HepG2 (cell line): ENCODE results near the gene P2RY12. TPM values are rescaled to one million over a fixed set of nuclear protein-coding genes. Genes with fewer than 3 reads are reported as not detected.

ENCODE experiments used
- ATAC-seq: fragments of 200-7000 bp; cut with Tn5 transposase; 3 replicates; pipeline ENCODE4 v1.9.1; 2020; ENCODE audit warnings: mild to moderate bottlenecking, moderate library complexity
- BruUV-seq: library from RNA; stranded (reverse); fragments of 400-500 nt; replicated peaks from 2 replicates; lab custom pipeline; 2021; lab: Mats Ljungman, UMichigan
- CTCF ChIA-PET: fragments of 300-600 bp; formaldehyde crosslinking; extraction: SDS; loops from one replicate; lab custom pipeline; 2021; ENCODE audit warnings: low total read pairs, inconsistent platforms, low intra/inter-chr PET ratio; lab: Yijun Ruan, JAX
- POLR2A ChIA-PET: fragments of 350-600 bp; sonication (Branson Sonifier 250); formaldehyde crosslinking; loops from one replicate; lab custom pipeline; 2020; ENCODE audit warnings: antibody characterized with exemption, inconsistent platforms; lab: Yijun Ruan, JAX
- DNase-seq: peaks from one replicate; pipeline ENCODE4 v3.0.0-alpha.2; 2015; ENCODE audit warnings: low spot score
- FAIRE-seq: peaks from 3 replicates; lab custom pipeline; 2011; peaks lifted over from hg19 to GRCh38; lab: Jason Lieb, UNC
- H2AFZ ChIP-seq: one replicate; pipeline ENCODE4 v1.6.1; 2011; ENCODE audit warnings: low read length, inconsistent platforms
- H3K27ac ChIP-seq: fragments of 300-600 bp; 3 replicates; pipeline ENCODE4 v1.8.0; 2011; ENCODE audit warnings: mixed run types, mild to moderate bottlenecking, mixed read lengths, low read length, inconsistent platforms; ENCODE audit not compliant: insufficient read depth; ENCODE audit errors: extremely low read length
- H3K27me3 ChIP-seq, 2 experiments: fragments of 200-600 bp in 1 of 2; 2 replicates in 1 of 2; 3 replicates in 1 of 2; pipeline versions ENCODE4 v1.6.0 to v1.8.0; 2011; ENCODE audit warnings: low read length in 2 of 2, mild to moderate bottlenecking in 2 of 2, moderate library complexity in 2 of 2, inconsistent platforms in 1 of 2; ENCODE audit not compliant: insufficient read depth in 2 of 2, control insufficient read depth in 1 of 2
- H3K36me3 ChIP-seq, 2 experiments: fragments of 200-600 bp in 1 of 2; replicated peaks in 1 of 2; 2 replicates in 1 of 2; 3 replicates in 1 of 2; pipeline versions ENCODE4 v1.5.1 to v1.8.0; 2011; ENCODE audit warnings: low read length in 2 of 2, inconsistent platforms in 1 of 2; ENCODE audit not compliant: insufficient read depth in 2 of 2, control insufficient read depth in 1 of 2
- H3K4me1 ChIP-seq: 2 replicates; pipeline ENCODE4 v1.5.1; 2012; ENCODE audit warnings: low read length, inconsistent platforms; ENCODE audit not compliant: insufficient read depth
- H3K4me2 ChIP-seq: 2 replicates; pipeline ENCODE4 v1.6.0; 2011; ENCODE audit warnings: low read depth, low read length, inconsistent platforms
- H3K4me3 ChIP-seq, 3 experiments: fragments of 200-600 bp in 1 of 3; sonication (generic), shearing (Covaris generic) in 1 of 3; replicated peaks in 1 of 3; 2 replicates each; pipeline ENCODE4 v1.5.1; 2011 to 2016; ENCODE audit warnings: low read length in 3 of 3, inconsistent platforms in 2 of 3, low read depth in 2 of 3, mild to moderate bottlenecking in 2 of 3, control low read depth in 1 of 3, mixed read lengths in 1 of 3; ENCODE audit not compliant: insufficient read depth in 1 of 3
- H3K79me2 ChIP-seq: one replicate; pipeline ENCODE4 v1.6.1; 2011; ENCODE audit warnings: low read length, inconsistent platforms; ENCODE audit not compliant: insufficient read depth
- H3K9ac ChIP-seq: 2 replicates; pipeline ENCODE4 v1.6.0; 2011; ENCODE audit warnings: mild to moderate bottlenecking, low read depth, low read length, inconsistent platforms; ENCODE audit not compliant: insufficient read depth
- H3K9me3 ChIP-seq: 2 replicates; pipeline ENCODE4 v1.5.1; 2012; ENCODE audit warnings: mild to moderate bottlenecking, low read length
- H4K20me1 ChIP-seq: 2 replicates; pipeline ENCODE4 v1.6.0; 2011; ENCODE audit warnings: inconsistent platforms, mild to moderate bottlenecking, low read length, moderate library complexity; ENCODE audit not compliant: insufficient read depth
- EHMT2 ChIP-seq: fragments of 200-600 bp; sonication (generic); IDR thresholded peaks from 2 replicates; pipeline ENCODE4 v1.7.0; 2017; ENCODE audit warnings: antibody characterized with exemption, low read depth, low read length, borderline replicate concordance
- LBX2 ChIP-seq: sonication (generic); formaldehyde crosslinking; IDR thresholded peaks from 2 replicates; pipeline ENCODE4 v1.5.0; 2020; ENCODE audit warnings: missing genetic modification reagents, mild to moderate bottlenecking, borderline replicate concordance
- MNT ChIP-seq: fragments of 450-650 bp; IDR thresholded peaks from 2 replicates; pipeline ENCODE4 v1.6.1; 2016
- TGIF2 ChIP-seq: IDR thresholded peaks from 2 replicates; pipeline ENCODE4 v1.6.1; 2016; ENCODE audit warnings: control low read depth, missing compliant biosample characterization
- YEATS4 ChIP-seq: sonication (generic); formaldehyde crosslinking; IDR thresholded peaks from 2 replicates; pipeline ENCODE4 v1.4.0; 2020; ENCODE audit warnings: missing genetic modification reagents, borderline replicate concordance
- ZFY ChIP-seq: sonication (generic); formaldehyde crosslinking; IDR thresholded peaks from 2 replicates; pipeline ENCODE4 v1.4.0; 2020; ENCODE audit warnings: missing genetic modification reagents
- ZNF101 ChIP-seq: sonication (generic); formaldehyde crosslinking; IDR thresholded peaks from 2 replicates; pipeline ENCODE4 v1.4.0; 2020; ENCODE audit warnings: mild to moderate bottlenecking, low read depth, missing genetic modification reagents, borderline replicate concordance
- ZNF33B ChIP-seq: sonication (generic); formaldehyde crosslinking; IDR thresholded peaks from 2 replicates; pipeline ENCODE4 v1.5.1; 2020; ENCODE audit warnings: mild to moderate bottlenecking, missing genetic modification reagents
- ZNF407 ChIP-seq: sonication (generic); formaldehyde crosslinking; IDR thresholded peaks from one replicate; pipeline ENCODE4 v1.5.1; 2020; ENCODE audit warnings: mild to moderate bottlenecking, missing genetic modification reagents; ENCODE audit errors: not compliant biosample characterization
- ZNF576 ChIP-seq: sonication (generic); formaldehyde crosslinking; IDR thresholded peaks from 2 replicates; pipeline ENCODE4 v1.4.0; 2020; ENCODE audit warnings: mild to moderate bottlenecking, missing genetic modification reagents
- ZSCAN20 ChIP-seq: sonication (generic); formaldehyde crosslinking; IDR thresholded peaks from 2 replicates; pipeline ENCODE4 v1.4.0; 2020; ENCODE audit warnings: missing genetic modification reagents, mild to moderate bottlenecking, borderline replicate concordance
- ZSCAN22 ChIP-seq: sonication (generic); formaldehyde crosslinking; IDR thresholded peaks from 2 replicates; pipeline ENCODE4 v1.4.0; 2020; ENCODE audit warnings: mild to moderate bottlenecking, missing genetic modification reagents
- WGBS: methylation state at CpG from one replicate; pipeline ENCODE4 v1.1.6; 2017; ENCODE audit warnings: low lambda C conversion rate; 5-methylcytosine and 5-hydroxymethylcytosine counted together
- in situ Hi-C: cut with HindIII; loops from 2 replicates; pipeline ENCODE4 v1.10.0; 2017; ENCODE audit warnings: low pct_unique_long_range_greater_than_20kb; ENCODE audit not compliant: extremely low pct_ligation_motif_present
- intact Hi-C: fragments of 100-400 bp; cut with micrococcal nuclease; formaldehyde crosslinking; loops from one replicate; pipeline ENCODE4 v1.10.0; 2022; ENCODE audit not compliant: unreplicated experiment
- polyA plus RNA-seq, 8 experiments: library from polyadenylated mRNA; depleted of rRNA in 3 of 8; stranded (reverse) in 7 of 8; unstranded in 1 of 8; fragments of >200 nt; fragmentation: Illumina TruSeq in 4 of 8; extraction: Trizol in 4 of 8; gene quantifications; 2 replicates each; pipeline versions ENCODE4 v1.2.1 to v1.2.3, GENCODE V29; 2011 to 2016; ENCODE audit warnings: low read depth in 4 of 8, missing spikeins in 1 of 8, mixed read lengths in 1 of 8; ENCODE audit not compliant: insufficient read depth in 1 of 8
- total RNA-seq, 5 experiments: library from RNA; depleted of rRNA; stranded (reverse); fragments of >200 nt; fragmentation: Illumina TruSeq; extraction: Trizol; gene quantifications; 2 replicates each; pipeline ENCODE4 v1.2.3, GENCODE V29; 2016; ENCODE audit warnings: low read depth in 1 of 5

The P2RY12 gene
- total and polyA plus RNA-seq, 2 of the 13 experiments (the other 11 are each of a cell fraction or from before 2014, with no cell fraction given), result not detected

- H3K27ac ChIP-seq, result no peak overlapping the region
- TF ChIP-seq ZFY (CRISPR knock-in tag), result no peak
- no peak for TF ChIP-seq ZSCAN20 (CRISPR knock-in tag)
- TF ChIP-seq TGIF2, result no peak
- no peak for TF ChIP-seq LBX2 (CRISPR knock-in tag)
- TF ChIP-seq YEATS4 (CRISPR knock-in tag), result no peak
- no peak for TF ChIP-seq ZNF407 (CRISPR knock-in tag)
- TF ChIP-seq EHMT2, result no peak
- no peak for TF ChIP-seq ZSCAN22 (CRISPR knock-in tag)
- TF ChIP-seq ZNF576 (CRISPR knock-in tag), result no peak
- TF ChIP-seq MNT, result no peak
- no peak for TF ChIP-seq ZNF33B (CRISPR knock-in tag)
- no peak for TF ChIP-seq ZNF101 (CRISPR knock-in tag)
- WGBS, result 18% methylated on average over 1 of the region's 1 CpG
Measured at GRCh38 chr3:151321526-151321925, 63.0 kb downstream of the P2RY12 start.

More at GRCh38 chr3:151321526-151321925, 63.0 kb downstream of the P2RY12 start:
- Histone ChIP-seq H3K4me2 (no peak overlapping the region), H3K9me3 (no peaks in the 10 kb centered on the region), H3K9ac (no peak overlapping the region), H4K20me1 (no peaks in the 10 kb centered on the region), H3K27me3 (no peaks in the 10 kb centered on the region), H3K4me1 (no peaks in the 10 kb centered on the region), H3K36me3 (no peaks in the 10 kb centered on the region), H3K79me2 (no peaks in the 10 kb centered on the region), H3K4me3 (no peak overlapping the region), H2AFZ (no peak overlapping the region)
- intact Hi-C loops, result no loop called here
- DNase-seq (no peak), FAIRE-seq (no peak), ATAC-seq (no peak)
- CTCF ChIA-PET, result no interaction called here
- in situ Hi-C loops, result no loop called here
- POLR2A ChIA-PET, result no interaction called here
- no TSS peak for BruUV-seq
